HG03066 (cell line): ENCODE results near the gene USP44.

Experiments
- ATAC-seq: cut with Tn5 transposase; IDR thresholded peaks from one replicate; pipeline ENCODE4 v1.9.1; 2021; ENCODE audit warnings: low read depth; ENCODE audit not compliant: unreplicated experiment

Gene USP44

GRCh38 chr12:95548539-95549391, 2.5 kb downstream of the USP44 start:
- ATAC-seq, result no peak

GRCh38 chr12:95548056-95548538, 3.2 kb downstream of the USP44 start:
- no peak for ATAC-seq

- no peak for ATAC-seq
These were observed 3.7 kb downstream of the USP44 start for GRCh38 chr12:95547522-95548055.

GRCh38 chr12:95546491-95546813, 4.8 kb downstream of the USP44 start:
- ATAC-seq, result no peak

GRCh38 chr12:95545731-95546490, 5.4 kb downstream of the USP44 start:
- no peak for ATAC-seq

GRCh38 chr12:95545303-95545702, 6.0 kb downstream of the USP44 start:
- ATAC-seq, result no peak

- ATAC-seq, result no peak
These were observed 6.5 kb downstream of the USP44 start for GRCh38 chr12:95544756-95545155.

GRCh38 chr12:95543305-95543704, 8.0 kb downstream of the USP44 start:
- no peak for ATAC-seq

GRCh38 chr12:95541436-95541835, 9.8 kb downstream of the USP44 start:
- no peak for ATAC-seq

- ATAC-seq, result no peak
These were observed 12.6 kb downstream of the USP44 start for GRCh38 chr12:95538656-95539055.

- ATAC-seq, result no peak
These were observed 13.3 kb downstream of the USP44 start for GRCh38 chr12:95538006-95538405.

GRCh38 chr12:95533985-95534384, 17.3 kb downstream of the USP44 start:
- ATAC-seq, result no peak

GRCh38 chr12:95532851-95533250, 18.4 kb downstream of the USP44 start:
- no peak for ATAC-seq

- ATAC-seq, result no peak
These were observed 21.5 kb downstream of the USP44 start for GRCh38 chr12:95529693-95530225.

GRCh38 chr12:95528431-95528830, 22.8 kb downstream of the USP44 start:
- ATAC-seq, result no peak

- no peak for ATAC-seq
These were observed 28.6 kb downstream of the USP44 start for GRCh38 chr12:95522692-95523091.

GRCh38 chr12:95520816-95521215, 30.5 kb downstream of the USP44 start:
- no peak for ATAC-seq

- ATAC-seq, result no peak
These were observed 32.3 kb downstream of the USP44 start for GRCh38 chr12:95518944-95519343.

GRCh38 chr12:95517246-95517645, 34.0 kb downstream of the USP44 start:
- no peak for ATAC-seq

- ATAC-seq, result no peak
These were observed 34.5 kb downstream of the USP44 start for GRCh38 chr12:95516757-95517156.

GRCh38 chr12:95515197-95515596, 36.1 kb downstream of the USP44 start:
- ATAC-seq, result no peak
